Measurements from ENCODE around the gene WWC1.
"Not testable (repeated sequence)": the region's sequence is repeated elsewhere in the genome, so short reads cannot be mapped to it uniquely, and the experiment has no call there.

WWC1 gene

DNA sequence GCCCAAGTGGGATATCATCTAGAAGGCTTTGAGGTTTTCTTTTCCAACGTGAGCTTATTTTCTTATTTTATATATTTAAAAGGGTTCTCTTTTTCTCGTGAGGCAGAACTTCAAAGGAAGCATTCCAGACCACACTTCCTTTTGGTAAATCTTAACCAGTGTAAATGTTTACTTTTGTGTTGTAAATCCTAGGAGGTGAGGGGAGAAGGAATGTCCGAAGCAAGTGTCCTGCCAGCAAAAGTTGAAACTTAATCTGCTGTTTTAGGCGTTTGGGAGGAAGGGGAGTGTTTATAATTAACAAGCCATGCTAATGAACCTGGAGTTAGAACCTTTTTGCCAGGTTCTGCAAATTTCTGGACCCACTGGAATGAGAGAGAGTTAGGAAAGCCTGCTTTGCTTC is 37.9 kb downstream of the WWC1 start:
- DNase-seq (ENCODE audit: low read depth in 1 of 2, low spot score in 1 of 2) = no peak

- no peak for DNase-seq (ENCODE audit: low read depth in 1 of 2, low spot score in 1 of 2)
Observed at GRCh38 chr5:168332042-168332441, 40.6 kb downstream of the WWC1 start.

DNA sequence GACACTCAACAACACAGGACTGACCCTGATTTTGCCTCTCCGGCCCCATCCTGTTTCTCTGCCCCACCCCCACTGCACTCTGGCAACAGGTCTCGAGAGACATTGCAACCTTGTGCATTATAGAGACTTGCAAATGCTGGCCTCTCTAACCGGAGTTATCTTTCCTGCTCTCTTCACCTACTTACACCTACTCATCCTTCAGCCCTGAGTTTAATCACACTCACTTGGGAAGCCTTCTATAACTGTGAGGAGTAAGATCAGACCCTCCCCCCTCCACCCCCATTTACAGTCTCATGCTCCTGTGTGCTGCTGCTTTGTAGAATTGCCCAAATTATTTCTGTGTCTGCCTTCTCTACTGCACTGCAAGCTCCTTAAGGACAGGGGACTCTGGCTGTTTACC is 42.8 kb downstream of the WWC1 start:
- DNase-seq (ENCODE audit: low read depth in 1 of 2, low spot score in 1 of 2) = no peak

GRCh38 chr5:168334695-168335094 is 43.2 kb downstream of the WWC1 start:
- no peak for DNase-seq (ENCODE audit: low read depth in 1 of 2, low spot score in 1 of 2)

DNA sequence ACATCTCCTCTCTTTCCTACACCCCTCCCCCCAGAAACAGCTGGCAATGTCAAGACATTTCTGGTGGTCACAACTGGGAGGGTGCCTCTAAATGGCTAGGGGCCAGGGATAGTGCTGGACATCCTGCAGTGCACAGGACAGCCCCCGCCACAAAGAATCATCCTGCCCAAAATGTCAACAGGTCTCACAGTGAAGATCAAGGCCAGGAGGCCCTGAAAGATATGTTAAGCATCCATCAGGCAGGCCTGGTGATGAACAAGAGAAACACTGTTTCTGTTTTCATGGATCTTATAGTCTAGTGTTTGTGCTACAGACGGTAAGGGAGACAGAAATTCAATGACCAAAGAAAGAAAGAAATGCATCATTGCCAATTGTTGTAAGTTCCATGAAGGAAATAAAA is 45.9 kb downstream of the WWC1 start:
- DNase-seq (ENCODE audit: low read depth in 1 of 2, low spot score in 1 of 2) = no peak

- DNase-seq (ENCODE audit: low read depth in 1 of 2, low spot score in 1 of 2) = no peak
Observed at GRCh38 chr5:168339109-168339771, 47.8 kb downstream of the WWC1 start.

DNA sequence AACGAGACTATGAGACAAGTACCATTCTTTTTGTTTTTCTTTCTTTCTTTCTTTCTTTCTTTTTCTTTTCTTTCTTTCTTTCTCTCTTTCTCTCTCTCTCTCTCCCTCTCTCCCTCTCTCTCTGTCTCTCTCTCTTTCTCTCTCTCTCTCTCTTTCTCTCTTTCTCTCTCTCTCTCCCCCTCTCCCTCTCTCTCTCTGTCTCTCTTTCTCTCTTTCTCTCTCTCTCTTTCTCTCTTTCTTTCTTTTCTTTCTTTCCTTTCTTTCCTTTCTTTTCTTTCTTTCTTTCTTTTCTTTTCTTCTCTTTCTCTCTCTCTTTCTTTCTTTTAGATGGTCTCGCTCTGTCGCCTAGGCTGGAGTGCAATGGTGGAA is 48.3 kb downstream of the WWC1 start:
- not testable (repeated sequence) for DNase-seq (ENCODE audit: low read depth in 1 of 2, low spot score in 1 of 2)

DNA sequence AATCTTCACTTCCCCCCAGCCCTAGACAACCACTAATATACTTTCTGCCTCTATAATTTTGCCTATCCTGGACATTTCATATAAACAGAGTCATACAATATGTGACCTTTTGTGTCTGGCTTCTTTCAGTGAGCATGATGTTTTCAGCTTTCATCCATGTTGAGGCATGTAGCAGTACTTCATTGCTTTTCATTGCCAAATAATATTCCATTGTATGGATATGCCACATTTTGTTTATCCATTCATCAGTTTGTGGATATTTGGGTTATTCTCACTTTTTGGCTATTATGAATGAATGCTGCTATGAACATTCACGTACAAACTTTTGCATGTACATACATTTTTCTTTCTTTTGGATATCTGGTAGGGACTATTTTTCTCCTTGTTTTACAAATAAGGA is 49.0 kb downstream of the WWC1 start:
- no peak for DNase-seq (ENCODE audit: low read depth in 1 of 2, low spot score in 1 of 2)

DNA sequence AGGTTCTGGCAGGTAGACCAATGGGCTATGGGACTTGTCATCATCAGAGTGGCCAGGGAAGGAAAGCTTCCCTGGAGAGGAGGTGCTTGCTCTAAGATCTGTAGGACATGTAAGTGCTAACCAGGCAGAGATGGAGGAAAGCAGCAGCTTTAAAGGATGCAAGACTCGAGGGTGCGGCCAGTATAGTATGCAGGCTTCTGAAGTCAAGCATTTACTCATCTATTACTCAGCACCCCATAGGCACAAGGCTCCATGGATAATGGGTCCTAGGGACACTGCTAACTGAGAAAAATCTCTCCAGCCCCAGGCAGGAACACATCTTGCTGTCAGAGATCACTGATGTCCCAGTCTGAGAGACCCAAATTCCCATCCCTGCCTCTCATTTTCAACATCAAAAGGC is 49.7 kb downstream of the WWC1 start:
- no peak for DNase-seq (ENCODE audit: low read depth in 1 of 2, low spot score in 1 of 2)

DNA sequence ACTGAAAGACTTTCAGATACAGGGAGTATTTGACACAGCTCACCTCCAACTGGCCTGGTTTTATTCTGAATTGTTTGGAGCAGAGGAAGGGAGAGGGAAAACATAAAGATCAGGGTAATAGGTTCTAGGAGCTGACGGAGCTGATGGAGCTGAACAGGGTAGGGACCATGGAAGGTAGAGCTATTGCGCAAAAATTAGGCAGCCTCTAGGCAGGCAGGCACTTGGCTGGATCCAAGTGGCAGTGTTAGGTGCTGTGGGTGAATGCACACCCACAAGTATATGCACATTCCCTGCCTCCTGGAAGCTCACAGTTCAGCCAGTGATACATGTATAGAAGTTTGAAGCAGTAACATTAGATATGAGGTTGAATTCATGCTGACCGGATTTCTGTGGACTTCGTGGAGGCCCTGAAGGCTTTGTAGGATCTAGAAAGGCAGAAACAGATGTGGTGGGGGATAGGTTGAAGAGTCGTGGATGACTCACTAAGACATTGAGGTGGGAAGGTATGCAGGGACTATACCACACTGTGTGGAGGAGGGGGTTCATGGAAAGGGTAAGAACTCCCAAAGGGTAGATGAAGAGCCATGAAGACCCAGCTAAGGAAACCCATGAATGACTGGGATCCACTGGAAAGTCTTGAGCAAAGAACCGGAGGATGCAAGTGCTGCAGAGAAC is 50.8 kb downstream of the WWC1 start:
- no peak for DNase-seq (ENCODE audit: low read depth in 1 of 2, low spot score in 1 of 2)

DNA sequence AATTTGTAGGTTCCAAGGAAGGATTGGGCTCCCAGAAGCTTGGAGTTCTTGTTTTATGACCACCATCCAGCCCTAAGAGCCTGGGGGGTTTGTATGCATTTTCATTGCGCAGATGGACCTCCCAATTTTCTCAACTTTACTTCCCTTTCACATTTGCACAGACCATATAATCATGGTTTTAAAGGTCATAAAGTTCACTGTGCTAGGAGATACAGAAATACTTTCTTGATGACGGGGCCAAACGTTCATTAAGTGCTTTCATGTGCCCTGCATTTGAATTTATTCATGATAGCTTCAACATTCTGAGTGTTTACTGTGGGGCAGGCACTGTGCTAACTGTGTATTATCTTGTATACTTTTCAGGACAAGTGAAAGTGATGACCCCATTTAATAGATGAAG is 51.5 kb downstream of the WWC1 start:
- no peak for DNase-seq (ENCODE audit: low read depth in 1 of 2, low spot score in 1 of 2)

GRCh38 chr5:168346417-168346816 is 55.0 kb downstream of the WWC1 start:
- no peak for DNase-seq (ENCODE audit: low read depth in 1 of 2, low spot score in 1 of 2)

DNA sequence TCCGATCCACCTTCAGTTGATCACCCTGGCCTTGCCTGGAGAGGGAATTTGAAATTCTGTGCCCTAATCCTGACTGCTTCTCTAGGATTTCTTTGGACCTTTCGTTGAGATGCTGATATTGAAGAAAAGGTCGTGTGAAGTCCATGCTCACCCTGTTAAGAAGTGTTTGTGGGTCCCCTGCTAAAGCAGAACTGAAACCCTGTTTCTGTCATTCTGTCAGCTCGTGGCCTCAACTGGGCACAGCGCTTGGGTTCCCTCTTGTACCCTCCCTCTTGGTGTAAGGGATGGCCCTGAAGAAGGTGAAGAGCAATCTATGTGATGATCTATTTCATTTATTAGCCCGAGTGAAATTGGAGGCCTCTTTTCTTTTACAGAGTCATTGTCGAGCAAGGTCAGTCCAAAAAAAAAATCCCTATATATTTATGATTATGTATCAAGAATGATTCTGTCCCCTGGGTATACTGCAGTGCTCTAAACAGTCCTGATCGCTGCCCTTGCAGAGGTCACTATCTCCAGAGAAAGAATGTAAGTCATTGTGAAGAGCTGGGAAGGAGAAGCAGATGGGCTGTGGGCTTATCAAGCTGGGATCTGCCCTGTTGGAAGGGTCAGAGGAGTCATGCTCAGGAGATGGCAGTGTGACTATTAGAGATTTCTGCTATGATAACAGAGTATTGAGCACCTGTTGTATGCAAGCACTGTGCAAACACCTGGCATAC is 56.1 kb downstream of the WWC1 start:
- DNase-seq (ENCODE audit: low read depth in 1 of 2, low spot score in 1 of 2) = no peak

DNA sequence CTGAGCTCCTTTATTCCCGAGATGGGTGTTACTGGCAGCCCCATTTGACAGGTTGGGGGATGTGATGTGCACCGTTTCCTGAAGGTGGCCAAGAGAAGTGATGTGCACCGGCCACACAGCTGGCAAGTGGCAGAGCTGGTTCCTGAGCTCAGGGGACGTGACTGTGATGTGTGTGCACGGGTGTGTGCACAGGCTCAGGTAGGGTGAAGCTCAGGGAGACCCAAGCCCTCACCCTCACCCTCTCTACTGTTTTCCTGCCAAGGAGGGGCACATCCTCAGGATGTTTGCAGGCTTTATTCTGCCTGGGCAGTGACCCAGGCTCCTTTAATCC is 56.6 kb downstream of the WWC1 start:
- no peak for DNase-seq (ENCODE audit: low read depth in 1 of 2, low spot score in 1 of 2)

DNA sequence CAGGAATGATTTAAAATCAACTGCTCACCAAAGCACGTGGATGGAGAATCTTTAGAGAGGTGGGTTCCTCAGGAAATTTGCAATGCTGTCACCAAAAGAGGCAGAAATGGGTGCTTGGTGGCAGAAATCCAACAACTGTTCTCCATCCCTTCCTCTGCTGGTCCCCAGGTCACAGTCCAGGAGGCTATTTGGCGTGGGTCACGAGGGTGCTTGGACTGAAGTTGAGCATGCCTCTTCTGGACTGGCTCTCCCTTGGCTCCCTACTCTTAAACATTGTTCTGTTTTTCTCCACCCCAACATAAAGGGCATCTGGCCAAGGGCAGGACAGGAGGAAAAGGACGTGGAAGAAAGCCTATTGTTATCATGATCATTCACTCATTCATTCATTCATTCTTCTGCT is 58.9 kb downstream of the WWC1 start:
- no peak for DNase-seq (ENCODE audit: low read depth in 1 of 2, low spot score in 1 of 2)

- no peak for DNase-seq (ENCODE audit: low read depth in 1 of 2, low spot score in 1 of 2)
Observed at GRCh38 chr5:168353216-168353957, 61.9 kb downstream of the WWC1 start.

DNA sequence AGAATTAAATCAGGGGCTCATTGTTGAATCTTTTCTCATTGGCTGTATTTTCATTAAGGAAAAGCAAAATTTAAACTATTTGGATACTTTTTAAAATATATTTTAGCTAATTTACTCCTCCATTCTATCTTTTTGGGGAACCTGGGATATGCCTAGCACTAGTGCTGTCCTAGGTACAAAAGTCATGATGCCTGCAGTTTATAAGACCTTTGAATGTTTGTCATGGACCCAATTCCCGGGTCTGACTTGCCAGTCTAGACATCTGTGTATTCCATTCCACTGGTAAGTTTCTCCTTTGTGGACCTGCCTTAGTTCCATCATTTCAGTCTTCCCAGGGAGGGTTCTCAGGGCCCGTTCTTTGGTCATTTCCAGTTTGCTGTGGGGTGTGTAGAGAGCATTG is 63.0 kb downstream of the WWC1 start:
- no peak for DNase-seq (ENCODE audit: low read depth in 1 of 2, low spot score in 1 of 2)

GRCh38 chr5:168356171-168356570 is 64.7 kb downstream of the WWC1 start:
- DNase-seq (ENCODE audit: low read depth in 1 of 2, low spot score in 1 of 2) = no peak

- no peak for DNase-seq (ENCODE audit: low read depth in 1 of 2, low spot score in 1 of 2)
Observed at GRCh38 chr5:168356592-168356991, 65.1 kb downstream of the WWC1 start.

GRCh38 chr5:168357876-168358275 is 66.4 kb downstream of the WWC1 start:
- no peak for DNase-seq (ENCODE audit: low read depth in 1 of 2, low spot score in 1 of 2)

DNA sequence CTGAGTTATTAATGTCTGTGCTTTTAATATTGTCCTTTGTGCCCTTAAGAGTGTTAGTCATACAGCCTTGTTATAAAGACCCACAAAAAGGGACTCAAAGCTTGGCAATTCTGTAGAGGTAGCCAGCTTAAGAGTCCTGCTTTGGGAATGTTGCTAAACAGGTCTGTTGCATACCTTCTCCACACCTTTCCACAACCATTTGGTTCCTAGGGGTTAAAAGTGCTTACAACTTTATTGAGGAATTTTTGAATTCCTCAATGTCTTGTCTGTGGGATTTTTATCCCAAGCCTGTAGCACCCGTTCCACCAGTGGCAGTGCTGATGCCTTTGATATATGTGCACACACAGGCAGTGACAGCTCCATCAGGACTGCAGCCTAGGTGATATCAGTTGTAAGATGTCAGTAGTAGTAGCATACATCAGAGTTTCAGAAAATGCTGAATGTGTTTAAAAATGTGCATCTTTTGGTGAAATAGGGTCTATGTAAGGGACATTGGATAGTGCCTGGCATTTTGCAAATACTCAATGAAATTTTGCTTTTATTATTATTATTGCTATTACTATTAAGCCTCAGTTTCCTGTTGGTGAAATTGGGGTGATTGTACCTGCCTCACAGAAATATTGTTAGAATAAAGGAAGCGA is 68.5 kb downstream of the WWC1 start:
- no peak for DNase-seq (ENCODE audit: low read depth in 1 of 2, low spot score in 1 of 2)

All from activated T-helper 1 cell treated with anti-CD3 and anti-CD28 coated beads, Interleukin-2, amount 50 U/mL, for 16 hours (primary cell).